KBM-7 (cell line): Measurements from ENCODE around the gene CNPY1.

Experiments
- DNase-seq: peaks from one replicate; pipeline ENCODE4 v3.0.0-alpha.2; 2015
- in situ Hi-C: fragments of 300-500 bp; cut with MboI; formaldehyde crosslinking; loops from 2 replicates; pipeline ENCODE4 v1.14.3; 2020; ENCODE audit warnings: low sequenced_read_pairs, low pct_unique_long_range_greater_than_20kb, mixed read lengths

CNPY1 gene

DNA sequence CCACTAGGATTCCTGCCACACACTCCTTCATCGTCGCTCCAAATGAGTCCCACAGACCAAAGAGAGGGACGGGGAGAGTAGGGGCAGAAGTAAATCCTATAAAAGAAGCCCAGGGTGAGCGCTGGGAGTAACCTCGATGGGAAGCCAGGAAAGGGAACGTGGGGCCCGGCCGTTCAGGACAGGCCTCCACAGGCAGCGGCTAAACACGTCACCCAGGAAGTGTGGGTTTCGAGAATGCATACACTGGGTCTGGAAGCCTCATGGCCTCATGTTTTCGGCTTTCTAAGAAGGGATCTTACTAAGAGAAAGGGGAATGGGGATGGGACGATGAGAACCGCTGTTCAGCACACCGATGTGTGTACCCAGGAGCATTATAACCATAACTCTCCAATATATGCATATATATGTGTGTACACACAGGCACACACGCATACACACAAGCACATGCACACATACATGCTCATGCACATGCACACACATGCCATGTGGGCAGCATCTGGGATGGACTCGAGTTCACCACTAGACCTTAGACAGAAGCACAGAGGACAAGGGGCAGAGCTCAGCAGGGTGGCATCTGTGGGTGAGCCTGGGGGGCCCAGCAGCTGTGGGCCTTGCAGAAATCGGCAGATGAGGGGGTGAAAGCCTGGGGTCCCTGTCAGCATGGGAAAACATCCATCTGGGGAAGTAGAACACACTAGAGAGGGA lies 14.8 kb upstream of the CNPY1 start:
- in situ Hi-C loops = no loop called here
- DNase-seq = no peak

DNA sequence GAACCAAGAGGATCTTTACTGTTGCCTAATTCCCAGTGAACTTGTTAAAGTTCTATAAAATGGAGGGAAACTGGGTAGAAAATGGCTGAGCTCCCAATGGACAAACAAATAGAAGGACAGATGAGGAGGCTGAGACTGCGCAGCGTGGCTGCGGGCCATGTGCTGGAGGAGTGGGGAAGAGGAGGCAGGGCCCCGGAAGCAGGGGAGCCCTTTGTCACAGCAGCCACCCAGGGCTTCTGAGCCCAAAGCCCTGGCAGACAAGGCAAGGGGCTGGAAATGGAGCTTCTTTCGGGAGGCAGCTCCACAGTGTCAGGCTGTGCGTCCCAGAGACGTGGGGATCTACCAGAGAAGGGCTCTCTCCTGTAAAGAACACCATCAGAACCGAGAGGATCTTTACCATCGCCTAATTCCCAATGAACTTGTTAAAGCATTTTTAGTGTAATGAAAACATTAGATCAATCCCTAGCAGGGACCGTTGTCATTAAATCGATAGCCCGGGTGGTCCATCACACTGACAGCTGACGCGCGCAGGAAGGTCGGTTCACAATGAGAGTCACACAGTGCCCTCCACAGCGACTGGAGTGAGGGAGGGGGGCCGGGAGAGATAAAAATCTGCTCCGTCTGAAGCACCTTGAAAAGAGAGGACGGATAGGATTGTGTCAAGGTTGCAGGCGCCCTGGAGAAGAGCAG lies 14.0 kb upstream of the CNPY1 start:
- DNase-seq = no peak
- in situ Hi-C loops = no loop called here

DNA sequence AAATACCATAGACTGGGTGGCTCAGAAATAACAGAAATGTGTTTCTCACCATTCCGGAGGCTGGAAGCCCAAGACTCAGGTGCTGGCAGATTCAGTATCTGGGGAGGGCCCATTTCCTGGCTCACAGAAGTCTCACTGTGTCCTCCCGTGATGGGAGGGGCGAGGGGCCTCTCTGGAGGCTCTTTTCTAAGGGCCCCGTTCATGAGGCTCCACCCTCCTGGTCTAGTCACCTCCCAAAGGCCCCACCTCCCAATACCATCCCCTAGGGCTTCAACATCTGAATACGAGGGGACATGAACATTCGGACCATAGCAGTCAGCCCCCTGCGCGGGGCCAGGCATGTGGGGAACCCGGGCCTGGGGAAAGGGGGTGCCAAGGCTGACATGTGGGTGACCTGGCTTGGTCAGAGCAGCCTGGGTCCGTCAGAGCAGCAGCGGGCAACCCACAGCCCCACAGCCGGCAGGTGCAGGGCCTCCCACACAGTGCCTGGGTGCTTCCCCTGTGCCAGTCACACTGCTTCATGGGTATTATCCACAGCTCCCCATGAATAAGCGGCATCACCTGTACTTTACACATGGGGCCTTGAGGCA lies 13.3 kb upstream of the CNPY1 start:
- in situ Hi-C loops = no loop called here
- DNase-seq = no peak

GRCh38 chr7:155558961-155559360 lies 12.6 kb upstream of the CNPY1 start:
- DNase-seq = no peak
- in situ Hi-C loops = no loop called here

- in situ Hi-C loops = no loop called here
- DNase-seq = no peak
These were observed 12.0 kb upstream of the CNPY1 start for GRCh38 chr7:155558351-155558750.

GRCh38 chr7:155557778-155558177 lies 11.4 kb upstream of the CNPY1 start:
- no peak for DNase-seq
- in situ Hi-C loops = no loop called here

- in situ Hi-C loops = no loop called here
- no peak for DNase-seq
These were observed 10.4 kb upstream of the CNPY1 start for GRCh38 chr7:155556763-155557162.

DNA sequence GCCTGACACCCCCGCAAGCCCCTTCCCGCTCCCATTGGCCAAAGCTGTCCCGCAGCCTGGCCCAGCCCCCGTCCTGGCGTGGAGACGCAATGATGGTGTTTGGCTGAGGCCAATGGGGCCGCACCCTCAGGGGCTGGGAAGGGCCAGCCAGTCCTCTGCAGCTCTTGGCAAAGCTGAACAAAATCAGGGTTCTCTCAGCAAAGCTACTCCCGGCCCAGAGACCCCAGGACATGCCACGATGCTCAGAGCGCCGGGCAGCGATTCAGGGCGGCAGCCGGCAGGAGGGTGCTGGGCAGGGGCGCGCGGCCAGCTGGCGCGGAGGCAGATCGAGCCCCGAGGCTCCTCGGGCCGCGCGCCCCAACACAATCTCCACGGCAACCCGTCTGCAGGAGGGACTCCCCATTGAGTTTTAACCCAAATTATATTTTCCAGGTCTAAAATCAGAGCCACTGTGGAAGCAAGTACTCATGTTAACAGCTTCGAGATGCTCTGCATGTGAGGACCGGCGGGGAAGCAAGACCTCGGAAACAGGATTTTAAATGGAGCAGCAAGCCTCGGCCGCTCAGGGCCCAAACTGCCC lies 8.8 kb upstream of the CNPY1 start:
- in situ Hi-C loops = no loop called here
- DNase-seq = no peak

GRCh38 chr7:155553871-155554270 lies 7.5 kb upstream of the CNPY1 start:
- no peak for DNase-seq
- in situ Hi-C loops = no loop called here

DNA sequence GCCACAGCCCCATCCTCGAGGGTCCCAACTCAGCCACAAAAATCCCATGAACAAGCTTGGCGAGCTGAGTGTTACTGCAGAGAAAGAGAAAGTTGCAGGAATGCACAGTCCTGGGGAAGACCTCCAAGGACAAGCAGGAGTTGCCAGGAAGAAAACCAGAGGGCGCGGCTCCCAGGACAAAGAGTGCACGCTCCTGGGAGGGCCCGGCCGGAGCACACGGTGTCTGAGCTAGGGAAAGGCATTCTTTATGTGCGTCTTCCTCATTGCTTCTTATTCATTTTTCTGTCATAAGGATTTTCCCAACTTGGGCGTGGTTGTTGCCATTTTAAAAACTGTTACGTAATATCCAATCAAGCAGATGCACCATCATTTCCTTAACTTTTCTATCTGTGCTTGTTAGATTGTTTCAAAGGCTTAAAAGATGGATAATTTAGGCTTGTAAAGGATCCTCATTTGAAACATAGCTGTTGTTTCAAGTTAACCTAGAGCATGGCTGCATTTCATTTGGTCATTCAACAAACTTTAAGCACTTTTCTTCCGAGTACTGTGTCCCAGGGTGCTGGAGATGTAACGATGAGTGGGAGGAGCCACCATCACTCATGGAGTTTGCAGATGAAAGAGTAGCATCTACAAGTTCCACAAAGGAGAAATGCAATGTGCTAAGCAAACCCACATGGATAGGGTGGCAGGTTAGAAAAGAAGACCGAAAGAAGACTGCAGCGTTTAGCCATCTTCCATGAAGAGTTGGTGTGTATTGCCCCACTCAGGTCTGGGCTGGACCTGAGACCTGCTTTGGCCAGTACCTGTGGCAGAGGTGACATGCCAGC lies 5.6 kb upstream of the CNPY1 start:
- DNase-seq = no peak
- in situ Hi-C loops = no loop called here

DNA sequence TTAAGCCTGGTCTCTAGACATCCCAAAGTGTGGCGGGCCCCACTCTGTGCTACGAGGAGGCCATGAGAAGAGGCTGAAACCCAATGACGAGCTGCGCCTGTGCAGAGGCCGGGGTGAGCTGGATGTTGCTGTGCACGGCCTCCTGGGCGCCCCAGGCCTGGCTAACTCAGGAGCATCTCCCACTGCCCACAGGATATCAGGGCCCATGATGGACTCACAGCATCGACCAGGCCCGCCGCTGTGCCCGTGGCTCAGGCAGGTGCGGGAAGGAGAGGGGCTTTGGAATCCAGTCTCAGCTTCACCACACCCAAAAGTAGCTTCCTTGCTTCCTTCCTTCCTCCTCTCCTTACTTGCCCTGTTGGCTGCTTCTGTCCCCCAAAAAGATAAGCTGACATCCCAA lies 4.6 kb upstream of the CNPY1 start:
- no peak for DNase-seq
- in situ Hi-C loops = no loop called here

DNA sequence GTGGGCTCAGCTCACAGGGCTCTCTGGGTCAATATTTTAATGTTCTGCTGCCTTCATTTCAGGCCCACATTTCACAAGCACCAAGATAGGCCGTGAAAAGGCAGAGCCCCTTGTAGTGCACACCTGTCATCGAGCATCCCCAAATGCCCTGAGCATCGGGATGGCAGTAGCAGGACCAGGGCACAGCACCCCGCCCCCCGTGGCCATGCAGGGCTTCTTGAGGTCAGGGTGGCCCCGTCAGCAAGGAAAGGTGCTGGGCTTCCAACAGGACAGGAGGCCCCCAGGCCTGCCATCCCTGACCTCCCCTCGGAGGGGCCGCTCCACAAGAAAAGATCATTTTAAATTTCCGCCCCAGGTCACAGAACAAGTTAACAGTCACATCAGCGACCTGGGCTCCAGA lies 2.9 kb upstream of the CNPY1 start:
- no peak for DNase-seq
- in situ Hi-C loops = no loop called here

GRCh38 chr7:155547161-155547791 lies 917 bp upstream of the CNPY1 start:
- DNase-seq = no peak
- in situ Hi-C loops = no loop called here

DNA sequence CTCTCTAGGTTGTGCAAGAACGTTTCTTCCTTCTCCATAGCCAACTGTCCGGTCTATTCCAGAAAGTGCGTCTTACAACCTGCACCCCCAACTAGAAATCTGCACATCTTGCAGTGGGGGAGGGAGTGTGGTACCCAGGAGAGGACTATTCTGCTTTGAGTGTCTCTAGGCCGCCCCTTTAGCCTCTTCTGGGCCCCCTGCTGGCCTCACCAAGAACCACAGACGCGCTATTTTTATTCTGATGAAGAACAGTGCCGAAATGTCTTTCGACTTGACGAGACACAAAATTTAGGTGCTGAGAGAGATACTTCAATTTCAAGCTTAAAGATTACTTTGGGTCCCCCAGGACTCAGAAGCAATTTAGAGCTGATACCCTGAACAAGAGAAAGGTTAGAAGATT lies 1.0 kb downstream of the CNPY1 start:
- in situ Hi-C loops = no loop called here

DNA sequence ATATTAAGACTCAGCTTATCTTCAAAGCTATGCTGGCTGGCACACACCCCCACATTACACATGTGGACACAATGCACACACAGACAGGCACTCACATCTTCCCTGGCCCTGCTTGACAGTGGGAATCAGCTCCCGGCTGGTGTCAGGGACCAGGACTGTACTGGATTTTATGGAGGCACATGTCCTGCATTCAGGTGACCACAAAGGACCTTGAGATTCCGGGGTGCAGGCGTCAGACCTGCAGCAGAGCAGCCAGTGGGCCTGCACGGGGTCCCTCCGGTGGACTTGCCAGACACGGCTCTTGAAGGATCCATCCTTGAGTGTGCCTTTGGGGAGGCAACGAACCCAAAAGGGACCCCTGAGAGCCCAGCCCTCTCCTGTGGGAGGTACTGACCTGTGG lies 1.9 kb downstream of the CNPY1 start:
- DNase-seq = no peak
- in situ Hi-C loops = no loop called here

More for the DNA sequence above, 1.0 kb downstream of the CNPY1 start:
- no peak for DNase-seq

GRCh38 chr7:155543926-155544325 lies 2.4 kb downstream of the CNPY1 start:
- in situ Hi-C loops = no loop called here
- DNase-seq = no peak

- in situ Hi-C loops = no loop called here
These were observed 3.1 kb downstream of the CNPY1 start for GRCh38 chr7:155543011-155543876.

DNA sequence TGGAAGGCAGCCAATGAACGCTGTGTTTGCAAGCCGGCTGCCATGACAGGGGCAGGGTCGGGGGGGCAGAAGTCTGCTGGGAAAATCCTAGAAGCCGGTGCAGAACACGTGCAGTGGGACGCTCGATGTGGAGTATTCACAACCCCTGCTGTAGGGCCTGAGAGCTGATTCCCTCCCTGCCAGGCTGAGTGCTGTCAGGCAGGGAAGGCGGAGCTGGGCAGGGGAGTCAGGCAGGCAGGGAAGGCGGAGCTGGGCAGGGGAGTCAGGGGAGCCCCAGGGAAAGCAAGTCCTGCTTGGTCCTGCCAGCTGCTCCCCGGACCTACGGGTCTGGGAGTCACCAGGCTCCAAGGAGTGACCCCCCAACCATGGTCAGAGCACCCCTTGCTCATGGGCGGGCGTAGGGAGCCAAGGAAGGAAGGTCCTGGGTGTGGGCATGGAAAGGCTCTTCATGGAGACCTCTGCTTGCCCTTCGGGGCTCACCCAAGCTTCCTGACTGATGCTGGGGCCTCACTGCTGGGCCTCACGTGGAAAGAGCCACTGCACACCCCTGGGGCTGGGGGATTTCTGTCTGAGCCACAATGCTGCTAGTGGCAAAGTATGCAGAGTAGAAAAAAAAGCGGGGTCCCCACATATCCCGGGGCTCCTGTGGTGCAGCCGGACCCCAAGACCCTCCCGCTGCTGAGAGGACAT lies 4.2 kb downstream of the CNPY1 start:
- in situ Hi-C loops = no loop called here
- DNase-seq = no peak

More at GRCh38 chr7:155543011-155543876, 3.1 kb downstream of the CNPY1 start:
- DNase-seq = no peak
